ENCODE results near the gene WDR45B.

Gene WDR45B

GRCh38 chr17:82569621-82570020 lies 78.6 kb downstream of the WDR45B start:
- DNase-seq = no peak
- no peaks in the 10 kb centered on the region for H3K9me3 Mint-ChIP-seq
- H3K4me1 Mint-ChIP-seq = peaks cover 0 to 5% of the 10 kb centered on the region in 2 donors
- H3K27ac Mint-ChIP-seq = no peak overlapping the region
- H3K27me3 Mint-ChIP-seq = no peaks in the 10 kb centered on the region
- no peak for ATAC-seq (replicated peaks)
- H3K4me3 Mint-ChIP-seq = no peak overlapping the region
- H3K36me3 Mint-ChIP-seq = peaks cover 42 to 61% of the 10 kb centered on the region in 2 donors

DNA sequence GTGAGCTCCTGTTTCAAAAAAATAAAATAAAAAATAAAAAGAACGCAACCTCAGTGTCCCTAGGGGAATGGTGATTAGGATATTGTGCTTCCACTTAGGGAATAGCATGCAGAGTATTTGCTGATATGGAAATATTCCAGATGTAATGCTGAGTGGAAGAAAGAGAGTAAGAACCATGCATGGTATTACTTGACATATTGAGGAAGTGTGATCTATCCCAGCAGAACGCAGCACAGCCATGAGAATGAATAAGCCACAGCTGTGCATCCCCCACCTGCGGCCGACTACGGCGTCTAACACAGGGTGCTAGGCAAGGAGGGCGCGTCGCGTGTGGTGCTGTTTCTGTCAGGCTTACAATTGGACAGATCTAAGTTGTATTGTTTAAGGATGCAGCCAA lies 79.2 kb downstream of the WDR45B start:
- DNase-seq = no peak
- H3K9me3 Mint-ChIP-seq = no peaks in the 10 kb centered on the region
- H3K27ac Mint-ChIP-seq = no peak overlapping the region
- H3K27me3 Mint-ChIP-seq = no peaks in the 10 kb centered on the region
- H3K36me3 Mint-ChIP-seq = peaks cover 38 to 55% of the 10 kb centered on the region in 2 donors
- H3K4me1 Mint-ChIP-seq = peaks cover 0 to 5% of the 10 kb centered on the region in 2 donors
- no peak overlapping the region for H3K4me3 Mint-ChIP-seq
- ATAC-seq (replicated peaks) = no peak

DNA sequence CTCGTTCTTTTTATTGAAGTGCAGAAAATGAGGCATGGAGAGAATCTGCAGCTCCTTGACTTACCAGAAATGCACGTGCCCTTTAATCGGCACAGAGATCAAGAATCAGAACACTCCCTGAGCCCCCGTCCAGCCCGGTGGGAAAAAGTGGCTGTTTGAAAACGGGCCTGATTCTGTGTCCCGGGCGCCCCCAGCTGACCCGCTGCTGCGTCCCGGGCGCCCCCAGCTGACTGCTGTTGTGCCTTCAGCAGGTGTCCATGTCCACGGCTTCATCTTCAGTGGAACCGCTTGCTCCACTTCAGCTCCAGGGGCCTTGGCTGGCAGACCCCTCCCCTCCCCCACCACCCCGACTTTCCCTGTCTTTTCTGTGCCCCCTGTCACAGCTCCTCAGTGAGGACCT lies 81.0 kb downstream of the WDR45B start:
- DNase-seq (no peak), ATAC-seq (replicated peaks) (no peak)
- H3K4me3 Mint-ChIP-seq = no peak overlapping the region
- no peak overlapping the region for H3K27ac Mint-ChIP-seq
- H3K9me3 Mint-ChIP-seq = no peaks in the 10 kb centered on the region
- H3K4me1 Mint-ChIP-seq = peaks cover 5 to 6% of the 10 kb centered on the region in 2 donors
- peaks cover 39 to 46% of the 10 kb centered on the region in 2 donors for H3K36me3 Mint-ChIP-seq
- no peaks in the 10 kb centered on the region for H3K27me3 Mint-ChIP-seq

- peak overlapping the region; percentile 56 for H3K27ac Mint-ChIP-seq
- DNase-seq (no peak), ATAC-seq (replicated peaks) (no peak)
- H3K36me3 Mint-ChIP-seq = peaks cover 33 to 40% of the 10 kb centered on the region in 2 donors
- H3K4me3 Mint-ChIP-seq = no peak overlapping the region
- H3K27me3 Mint-ChIP-seq = no peaks in the 10 kb centered on the region
- no peaks in the 10 kb centered on the region for H3K9me3 Mint-ChIP-seq
- H3K4me1 Mint-ChIP-seq = peaks cover 4 to 16% of the 10 kb centered on the region in 2 donors
These were observed 81.9 kb downstream of the WDR45B start for GRCh38 chr17:82566129-82566960.

GRCh38 chr17:82565551-82565950 lies 82.7 kb downstream of the WDR45B start:
- H3K36me3 Mint-ChIP-seq = peaks cover 27 to 42% of the 10 kb centered on the region in 2 donors
- H3K4me1 Mint-ChIP-seq = peaks cover 9 to 23% of the 10 kb centered on the region in 2 donors
- no peak overlapping the region for H3K27ac Mint-ChIP-seq
- no peak for DNase-seq
- H3K9me3 Mint-ChIP-seq = no peaks in the 10 kb centered on the region
- H3K4me3 Mint-ChIP-seq = no peak overlapping the region
- no peaks in the 10 kb centered on the region for H3K27me3 Mint-ChIP-seq
- no peak for ATAC-seq (replicated peaks)

All from stimulated activated naive B cell treated with anti-CD40 and anti-IgM and Interleukin-4, amounts not matched to agents 10 μg/mL and 1 μg/mL and 100 μg/mL, for 72 hours (primary cell).